T1000 (cell line): ENCODE results near the gene SLC25A13.
"Not testable (repeated sequence)": the region's sequence is repeated elsewhere in the genome, so short reads cannot be mapped to it uniquely, and the experiment has no call there.

Experiments
- DNase-seq: peaks from one replicate; lab custom pipeline; 2025; ENCODE audit warnings: mixed read lengths; lab: John Stamatoyannopoulos, UW

The SLC25A13 gene, protein sequence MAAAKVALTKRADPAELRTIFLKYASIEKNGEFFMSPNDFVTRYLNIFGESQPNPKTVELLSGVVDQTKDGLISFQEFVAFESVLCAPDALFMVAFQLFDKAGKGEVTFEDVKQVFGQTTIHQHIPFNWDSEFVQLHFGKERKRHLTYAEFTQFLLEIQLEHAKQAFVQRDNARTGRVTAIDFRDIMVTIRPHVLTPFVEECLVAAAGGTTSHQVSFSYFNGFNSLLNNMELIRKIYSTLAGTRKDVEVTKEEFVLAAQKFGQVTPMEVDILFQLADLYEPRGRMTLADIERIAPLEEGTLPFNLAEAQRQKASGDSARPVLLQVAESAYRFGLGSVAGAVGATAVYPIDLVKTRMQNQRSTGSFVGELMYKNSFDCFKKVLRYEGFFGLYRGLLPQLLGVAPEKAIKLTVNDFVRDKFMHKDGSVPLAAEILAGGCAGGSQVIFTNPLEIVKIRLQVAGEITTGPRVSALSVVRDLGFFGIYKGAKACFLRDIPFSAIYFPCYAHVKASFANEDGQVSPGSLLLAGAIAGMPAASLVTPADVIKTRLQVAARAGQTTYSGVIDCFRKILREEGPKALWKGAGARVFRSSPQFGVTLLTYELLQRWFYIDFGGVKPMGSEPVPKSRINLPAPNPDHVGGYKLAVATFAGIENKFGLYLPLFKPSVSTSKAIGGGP

GRCh38 chr7:96321658-96322372, at the start of gene SLC25A13:
SLC25A13 (minus strand) TSS chr7:96322098; CDS start chr7:96321956, 142 bp downstream.
- DNase-seq, result peak; percentile 74

DNA sequence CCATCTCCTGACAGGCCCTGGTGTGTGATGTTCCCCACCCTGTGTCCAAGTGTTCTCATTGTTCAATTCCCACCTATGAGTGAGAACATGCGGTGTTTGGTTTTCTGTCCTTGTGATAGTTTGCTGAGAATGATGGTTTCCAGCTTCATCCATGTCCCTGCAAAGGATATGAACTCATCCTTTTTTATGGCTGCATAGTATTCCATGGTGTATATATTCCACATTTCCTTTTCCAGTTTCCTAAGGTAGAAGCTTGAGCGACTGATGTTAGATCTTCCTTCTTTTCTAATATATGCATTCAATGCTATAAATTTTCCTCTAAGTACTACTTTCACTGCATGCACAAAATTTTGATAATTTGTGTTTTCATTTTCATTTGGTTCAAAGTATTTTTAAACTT, 44.0 kb upstream of the SLC25A13 start:
- DNase-seq, result not testable (repeated sequence)

GRCh38 chr7:96361116-96361857, 39.4 kb upstream of the SLC25A13 start:
- DNase-seq, result no peak

DNA sequence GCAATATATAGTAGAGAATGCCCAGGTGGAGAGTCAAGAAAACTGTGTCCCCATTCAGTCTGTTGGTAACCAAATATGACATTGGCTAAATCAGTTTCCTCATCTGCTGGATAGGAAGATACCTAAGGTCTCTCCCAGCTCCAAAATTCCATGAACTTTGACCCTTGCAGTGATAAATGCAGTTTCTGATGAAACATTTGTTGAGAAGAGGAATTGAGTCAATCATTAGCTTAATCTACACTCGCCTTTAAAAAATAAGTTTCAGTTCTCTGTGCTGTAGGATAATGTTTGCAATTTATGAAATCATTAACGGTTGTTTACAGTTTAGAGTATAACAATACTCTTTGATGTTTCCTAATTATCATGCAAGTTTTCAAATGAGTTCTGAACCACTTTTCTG, 38.0 kb upstream of the SLC25A13 start:
- no peak for DNase-seq

DNA sequence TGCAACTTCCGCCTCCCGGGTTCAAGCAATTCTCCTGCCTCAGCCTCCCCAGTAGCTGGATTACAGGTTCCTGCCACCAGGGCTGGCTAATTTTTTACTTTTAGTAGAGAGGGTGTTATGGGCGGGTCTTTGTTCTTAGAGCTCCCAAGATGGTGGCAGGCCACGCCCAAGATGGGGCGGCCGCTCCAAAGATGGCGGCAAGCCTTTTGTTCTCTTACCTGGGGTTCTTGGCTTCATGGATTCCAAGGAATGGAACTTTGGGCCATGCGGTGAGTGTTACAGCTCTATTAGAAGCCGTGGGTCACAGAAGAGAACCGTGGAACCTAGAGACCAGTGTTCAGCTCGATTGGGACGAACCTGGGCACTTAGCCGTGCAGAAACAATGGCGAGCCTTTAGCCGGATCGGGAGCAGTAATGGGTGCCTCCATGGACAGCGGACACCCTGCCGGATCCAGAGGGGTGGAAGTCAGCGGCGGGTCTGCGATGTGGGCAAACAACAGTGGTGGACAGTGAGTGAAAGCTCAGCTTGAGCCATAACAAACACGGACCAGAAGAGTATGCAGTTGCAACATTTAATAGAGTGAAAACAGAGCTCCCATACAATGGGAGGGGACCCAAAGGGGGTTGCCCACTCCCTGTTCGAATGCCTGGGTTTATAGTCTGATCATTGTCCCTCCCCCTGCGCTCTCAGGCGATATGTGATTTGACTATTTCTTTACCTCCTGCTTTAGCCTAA, 36.5 kb upstream of the SLC25A13 start:
- DNase-seq, result not testable (repeated sequence)

DNA sequence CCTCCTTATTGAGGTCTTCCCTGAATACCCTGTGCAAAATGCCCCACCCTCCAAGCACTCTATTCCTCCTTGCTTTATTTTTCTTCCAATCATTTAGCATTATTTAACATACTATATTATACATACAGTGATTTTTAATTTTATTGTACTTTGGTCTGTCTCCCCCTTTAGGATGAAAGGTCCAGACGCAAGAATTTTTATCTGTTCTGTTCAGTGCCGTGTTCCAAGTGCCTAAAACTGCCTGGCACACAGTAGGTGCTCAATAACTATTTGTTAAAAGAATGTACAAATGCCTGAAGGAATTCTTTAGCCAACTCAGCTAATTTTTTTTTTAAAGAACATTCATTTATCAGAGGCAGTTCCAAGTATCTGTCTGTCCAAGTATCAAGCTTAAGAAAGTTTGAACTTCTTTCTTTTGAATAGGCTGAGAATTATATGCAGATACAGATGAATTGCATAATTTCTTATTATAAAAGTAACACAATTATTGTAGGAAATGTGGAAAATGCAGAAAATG, 34.1 kb upstream of the SLC25A13 start:
- DNase-seq, result no peak

- DNase-seq, result no peak
Measured at GRCh38 chr7:96354881-96355280, 33.0 kb upstream of the SLC25A13 start.

GRCh38 chr7:96349572-96349971, 27.7 kb upstream of the SLC25A13 start:
- no peak for DNase-seq

DNA sequence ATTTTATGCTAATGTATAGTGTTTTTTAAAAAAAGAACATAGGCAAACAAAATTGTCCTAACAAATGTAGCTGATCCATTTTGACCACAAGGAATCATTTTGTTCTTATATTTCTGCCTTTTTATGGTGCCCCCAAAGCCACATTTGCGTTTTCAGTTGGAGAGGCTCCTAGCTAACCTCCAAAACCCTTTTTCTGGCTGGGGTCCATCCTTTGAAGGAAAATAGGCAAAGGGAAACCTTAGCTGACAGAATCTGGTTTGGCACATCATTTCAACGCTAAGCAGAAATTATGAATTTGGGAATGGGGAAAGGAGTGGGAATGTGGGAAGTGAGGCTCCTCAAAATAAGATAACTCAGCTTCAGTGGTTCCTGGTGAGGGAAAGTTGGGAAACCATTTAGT, 25.6 kb upstream of the SLC25A13 start:
- no peak for DNase-seq

GRCh38 chr7:96346293-96346953, 24.5 kb upstream of the SLC25A13 start:
- no peak for DNase-seq

DNA sequence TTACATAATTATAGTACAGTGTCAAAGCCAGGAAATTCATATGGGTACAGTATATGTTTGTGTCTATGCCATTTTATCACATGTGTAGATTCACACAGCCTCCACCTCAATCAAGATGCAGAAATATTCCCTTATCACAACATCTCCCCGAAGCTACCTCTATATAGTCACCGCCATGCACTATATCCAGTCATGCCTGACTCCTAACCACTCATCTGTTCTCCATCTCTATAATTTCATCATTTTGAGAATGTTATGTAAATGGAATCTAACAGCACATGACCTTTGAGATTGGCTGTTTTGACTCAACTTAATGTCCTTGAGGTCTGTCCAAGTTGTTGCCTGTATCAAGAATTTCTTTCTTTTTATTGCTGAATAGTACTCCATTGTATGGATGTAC, 22.3 kb upstream of the SLC25A13 start:
- no peak for DNase-seq

DNA sequence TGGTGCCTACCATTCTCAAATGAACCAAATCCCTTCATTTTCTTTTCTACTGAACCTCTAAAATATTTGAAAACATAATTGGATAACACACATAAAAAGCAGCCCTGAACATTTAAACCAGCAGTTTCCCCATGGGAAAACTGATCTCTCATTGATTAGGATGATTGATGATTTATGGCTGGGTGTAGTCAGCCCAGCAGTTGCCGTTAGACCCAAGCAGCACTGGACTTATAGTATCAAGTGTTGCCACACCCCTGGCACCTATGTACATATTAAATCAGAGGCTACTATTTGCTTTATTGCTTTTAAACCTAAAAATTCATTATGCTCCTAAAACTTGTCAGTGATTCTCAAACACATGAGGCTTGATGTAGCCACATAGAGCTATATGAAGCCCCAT, 20.2 kb upstream of the SLC25A13 start:
- no peak for DNase-seq

DNA sequence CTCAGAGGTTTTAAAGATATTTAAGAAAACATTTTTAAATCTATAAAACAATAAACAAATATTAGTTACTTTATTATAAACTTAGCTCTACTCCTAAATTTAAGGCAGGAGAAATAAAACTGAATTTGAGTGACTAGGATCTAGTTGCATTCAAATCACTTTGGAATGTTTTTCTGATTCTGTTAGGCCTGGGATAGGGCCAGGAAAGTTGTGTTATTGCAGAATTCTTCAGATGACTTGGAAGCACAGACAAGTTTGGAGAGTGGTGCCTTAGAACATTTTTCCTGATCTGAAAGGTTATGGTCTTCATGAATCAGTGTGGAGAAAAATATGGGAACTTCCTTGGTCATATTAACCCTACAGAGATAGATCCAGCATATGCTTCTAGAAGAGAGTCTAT, 15.6 kb upstream of the SLC25A13 start:
- no peak for DNase-seq

DNA sequence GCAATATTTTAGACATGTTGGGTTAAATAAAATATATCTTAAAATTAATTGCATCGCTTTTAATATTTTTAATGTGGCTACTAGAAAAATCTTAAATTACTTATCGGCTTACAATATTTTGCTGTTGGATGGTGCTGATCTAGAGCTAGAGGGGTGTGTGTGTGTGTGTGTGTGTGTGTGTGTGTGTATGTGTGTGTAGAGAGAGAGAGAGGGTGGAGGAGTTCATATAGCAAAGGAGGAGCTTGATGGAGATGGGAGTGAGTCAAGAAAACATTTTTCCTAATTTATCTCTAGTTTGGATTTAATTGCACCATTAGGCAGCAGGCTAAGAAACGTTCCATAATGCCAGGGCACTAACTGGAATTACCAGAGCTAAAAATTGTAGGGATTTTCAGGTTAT, 10.4 kb upstream of the SLC25A13 start:
- no peak for DNase-seq

GRCh38 chr7:96331775-96332174, 9.9 kb upstream of the SLC25A13 start:
- DNase-seq, result no peak

GRCh38 chr7:96331233-96331632, 9.3 kb upstream of the SLC25A13 start:
- DNase-seq, result no peak

GRCh38 chr7:96330193-96330592, 8.3 kb upstream of the SLC25A13 start:
- DNase-seq, result no peak

DNA sequence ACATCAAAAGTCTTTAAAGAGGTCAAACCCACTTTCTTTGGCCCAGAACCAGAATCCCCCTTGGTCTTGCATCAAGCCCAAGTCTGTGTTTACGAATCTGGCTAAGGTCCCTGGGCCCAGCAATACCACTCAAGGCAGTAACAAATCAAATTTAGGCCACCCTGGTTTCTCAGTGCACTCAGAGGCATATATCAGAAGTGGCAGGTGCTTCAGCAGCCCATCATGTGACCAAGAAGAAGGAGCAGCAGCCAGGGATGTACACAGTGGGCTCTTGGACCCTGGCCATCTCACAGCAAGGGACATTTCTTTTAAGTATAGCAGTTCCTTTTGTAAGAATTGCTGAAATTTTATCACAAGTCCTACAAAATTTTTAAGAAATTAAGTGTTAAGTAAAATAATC, 7.3 kb upstream of the SLC25A13 start:
- DNase-seq, result no peak

GRCh38 chr7:96328016-96328415, 6.1 kb upstream of the SLC25A13 start:
- DNase-seq, result no peak

- DNase-seq, result no peak
Measured at GRCh38 chr7:96327429-96327828, 5.5 kb upstream of the SLC25A13 start.

DNA sequence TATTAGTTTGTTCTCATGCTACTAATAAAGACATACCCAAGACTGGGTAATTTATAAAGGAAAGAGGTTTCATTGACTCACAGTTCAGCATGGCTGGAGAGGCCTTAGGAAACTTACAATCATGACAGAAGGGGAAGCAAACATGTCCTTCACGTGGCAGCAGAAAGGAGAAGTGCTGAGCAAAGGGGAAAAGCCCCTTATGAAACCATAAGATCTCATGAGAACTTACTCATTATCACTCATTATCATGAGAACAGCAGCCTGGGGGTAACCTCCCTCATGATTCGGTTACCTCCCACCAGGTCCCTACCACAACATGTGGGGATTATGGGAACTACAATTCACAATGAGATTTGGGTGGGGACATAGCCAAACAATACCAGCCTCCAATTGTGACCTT, 4.9 kb upstream of the SLC25A13 start:
- not testable (repeated sequence) for DNase-seq
